HG03135 (cell line): ENCODE data around the gene PSMB7.

Experiments
- ATAC-seq: cut with Tn5 transposase; IDR thresholded peaks from one replicate; pipeline ENCODE4 v1.9.1; 2021; ENCODE audit warnings: mild to moderate bottlenecking, moderate library complexity; ENCODE audit not compliant: unreplicated experiment

The PSMB7 gene

GRCh38 chr9:124384846-124385245, 30.4 kb downstream of the PSMB7 start:
- ATAC-seq: no peak

- no peak for ATAC-seq
Measured at GRCh38 chr9:124384210-124384609, 31.0 kb downstream of the PSMB7 start.

GRCh38 chr9:124381170-124381945, 33.9 kb downstream of the PSMB7 start:
- ATAC-seq: no peak

- ATAC-seq: no peak
Measured at GRCh38 chr9:124377551-124378406, 37.5 kb downstream of the PSMB7 start.

- no peak for ATAC-seq
Measured at GRCh38 chr9:124376329-124376728, 38.9 kb downstream of the PSMB7 start.

- ATAC-seq: no peak
Measured at GRCh38 chr9:124375726-124376125, 39.5 kb downstream of the PSMB7 start.

GRCh38 chr9:124373851-124374250, 41.4 kb downstream of the PSMB7 start:
- no peak for ATAC-seq

GRCh38 chr9:124373386-124373785, 41.9 kb downstream of the PSMB7 start:
- no peak for ATAC-seq

- ATAC-seq: no peak
Measured at GRCh38 chr9:124372038-124372437, 43.2 kb downstream of the PSMB7 start.

GRCh38 chr9:124370896-124371582, 44.2 kb downstream of the PSMB7 start:
- no peak for ATAC-seq

GRCh38 chr9:124369231-124369797, 45.9 kb downstream of the PSMB7 start:
- no peak for ATAC-seq

GRCh38 chr9:124368692-124369091, 46.5 kb downstream of the PSMB7 start:
- ATAC-seq: no peak

GRCh38 chr9:124366476-124367220, 48.6 kb downstream of the PSMB7 start:
- no peak for ATAC-seq

GRCh38 chr9:124365036-124365435, 50.2 kb downstream of the PSMB7 start:
- ATAC-seq: no peak

- ATAC-seq: no peak
Measured at GRCh38 chr9:124364141-124364540, 51.1 kb downstream of the PSMB7 start.

- no peak for ATAC-seq
Measured at GRCh38 chr9:124363326-124364096, 51.7 kb downstream of the PSMB7 start.

GRCh38 chr9:124361128-124361527, 54.1 kb downstream of the PSMB7 start:
- no peak for ATAC-seq

- ATAC-seq: no peak
Measured at GRCh38 chr9:124359855-124360678, 55.2 kb downstream of the PSMB7 start.

GRCh38 chr9:124359426-124359825, 55.8 kb downstream of the PSMB7 start:
- ATAC-seq: no peak
